ENCODE measurements around the gene TOMM40.

TOMM40 gene

DNA sequence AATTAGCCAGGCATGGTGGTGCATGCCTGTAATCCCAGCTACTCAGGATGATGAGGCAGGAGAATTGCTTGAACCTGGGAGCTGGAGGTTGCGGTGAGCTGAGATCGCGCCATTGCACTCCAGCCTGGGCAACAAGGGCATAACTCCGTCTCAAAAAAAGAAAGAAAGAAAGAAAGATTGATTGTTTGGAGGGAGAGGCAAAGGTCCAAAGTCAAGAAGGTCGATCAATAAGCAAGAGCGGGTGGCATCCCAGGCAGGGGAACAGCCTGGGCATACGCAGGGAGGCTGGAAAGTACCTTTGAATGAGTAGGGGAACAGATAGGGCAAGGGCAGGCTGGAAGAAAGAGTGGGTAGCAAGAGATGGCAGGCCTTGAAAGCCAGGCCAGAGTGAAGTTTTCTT lies 39.0 kb downstream of the TOMM40 start:
- DNase-seq (ENCODE audit: low spot score), result no peak

DNA sequence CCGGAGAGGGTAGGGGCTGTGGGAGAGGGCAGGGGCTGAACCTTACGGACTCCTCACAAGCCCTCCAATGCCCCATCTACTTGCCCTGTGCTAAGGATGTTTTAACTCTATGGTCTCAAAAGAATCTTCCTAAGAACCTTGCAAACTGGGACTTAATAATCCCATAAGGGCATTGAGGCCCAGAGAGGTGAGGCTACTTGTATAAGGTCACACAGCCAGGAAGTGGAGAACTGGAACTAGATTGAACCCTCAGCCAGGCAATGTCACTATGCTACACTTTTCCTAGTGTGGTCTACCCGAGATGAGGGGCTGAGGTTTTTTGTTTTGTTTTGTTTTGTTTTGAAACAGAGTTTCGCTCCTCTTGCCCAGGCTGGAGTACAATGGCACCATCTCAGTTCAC lies 40.5 kb downstream of the TOMM40 start:
- DNase-seq (ENCODE audit: low spot score), result no peak

DNA sequence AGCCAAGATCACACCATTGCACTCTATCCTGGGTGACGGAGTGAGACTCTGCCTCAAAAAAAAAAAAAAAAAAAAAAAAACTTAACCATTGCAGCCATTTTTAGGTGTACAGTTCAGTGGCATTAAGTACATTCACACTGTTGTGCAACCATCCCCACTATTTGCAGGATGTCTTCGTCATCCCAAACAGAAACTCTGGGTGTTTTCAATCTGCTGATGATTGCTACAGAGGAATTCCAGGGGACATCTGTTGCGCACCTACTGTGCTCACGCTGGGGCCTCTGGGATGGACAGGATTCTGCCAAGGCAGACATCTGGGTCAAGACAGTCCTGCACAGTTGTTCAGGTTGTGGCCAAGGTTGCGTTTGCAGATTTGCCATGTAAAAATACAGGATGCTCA lies 48.6 kb downstream of the TOMM40 start:
- no peak for DNase-seq (ENCODE audit: low spot score)

DNA sequence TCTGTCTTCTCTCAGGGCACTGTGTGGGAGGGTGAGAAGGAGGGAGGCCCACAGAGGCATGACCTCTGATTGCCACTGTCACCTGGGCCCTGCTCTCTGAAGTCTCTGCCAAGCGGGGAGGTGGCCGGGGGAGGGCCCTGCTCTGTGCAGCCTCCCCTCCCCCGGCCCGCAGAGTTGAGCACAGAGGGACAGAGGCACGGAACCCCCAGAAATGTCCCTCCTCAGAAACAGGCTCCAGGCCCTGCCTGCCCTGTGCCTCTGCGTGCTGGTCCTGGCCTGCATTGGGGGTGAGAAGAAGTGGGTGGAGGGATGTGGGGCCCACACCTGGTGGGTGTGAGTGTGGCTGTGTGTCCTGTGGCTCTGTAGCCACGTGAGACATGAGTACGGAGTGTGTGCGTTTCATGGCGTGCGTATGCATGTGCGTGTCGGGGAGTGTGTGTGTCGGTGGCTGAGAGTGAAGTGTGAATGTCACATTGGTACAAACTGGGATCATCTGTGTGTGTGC lies 51.1 kb downstream of the TOMM40 start, which contains the start of gene APOC4:
Gene APOC4, plus strand, starts transcription at position 171 of the 505 bp plus-strand sequence. Its CDS starts 41 bp downstream, at position 212.
- no peak for DNase-seq (ENCODE audit: low spot score)

DNA sequence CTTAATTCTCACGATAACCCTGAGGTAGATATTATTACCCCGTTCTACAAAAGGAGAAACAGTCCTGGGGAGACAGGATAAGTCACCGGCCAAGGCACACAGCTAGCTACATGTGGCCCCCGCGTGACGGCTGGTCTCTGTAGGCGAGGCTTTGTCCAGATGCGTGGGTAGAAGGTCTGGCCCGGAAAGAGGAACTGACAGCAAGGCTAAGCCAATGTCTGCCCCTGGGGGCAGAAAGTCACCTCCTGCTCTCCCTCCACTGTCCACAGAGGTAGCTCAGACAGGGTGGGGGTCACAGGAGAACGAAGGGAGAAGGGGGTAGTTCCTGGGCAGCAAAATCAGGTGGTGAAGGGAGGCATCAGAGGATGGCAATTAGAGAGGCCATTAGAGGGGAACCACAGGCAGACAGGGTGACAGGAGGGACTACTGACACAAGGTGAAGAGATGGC lies 52.8 kb downstream of the TOMM40 start:
- no peak for DNase-seq (ENCODE audit: low spot score)

DNA sequence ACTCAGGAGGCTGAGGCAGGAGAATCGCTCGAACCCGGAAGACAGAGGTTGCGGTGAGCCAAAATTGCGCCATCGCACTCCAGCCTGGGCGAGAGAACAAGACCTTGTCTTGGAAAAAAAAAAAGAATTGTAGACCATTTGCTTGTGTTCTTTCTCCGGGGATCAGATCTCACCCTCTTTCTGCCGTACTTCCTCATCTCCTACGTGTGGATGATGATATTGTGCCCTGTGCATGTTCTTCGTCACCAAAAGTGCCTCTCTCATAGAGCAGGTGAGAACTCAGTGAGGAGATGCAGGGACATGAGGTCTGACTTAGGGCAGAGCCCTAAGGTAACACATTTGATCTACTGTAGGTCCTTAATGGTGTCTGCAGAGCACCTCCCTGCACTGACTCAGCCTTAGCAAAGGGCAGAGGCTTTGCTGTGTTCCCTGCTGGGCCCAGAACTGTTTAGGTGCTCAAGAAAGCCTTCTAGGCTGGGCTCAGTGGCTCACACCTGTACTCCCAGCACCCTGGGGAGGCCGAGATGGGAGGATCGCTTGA lies 56.1 kb downstream of the TOMM40 start:
- DNase-seq (ENCODE audit: low spot score), result no peak

- DNase-seq (ENCODE audit: low spot score), result no peak
These were observed 57.2 kb downstream of the TOMM40 start for GRCh38 chr19:44948237-44948636.

- no peak for DNase-seq (ENCODE audit: low spot score)
These were observed 57.8 kb downstream of the TOMM40 start for GRCh38 chr19:44948763-44949374.

DNA sequence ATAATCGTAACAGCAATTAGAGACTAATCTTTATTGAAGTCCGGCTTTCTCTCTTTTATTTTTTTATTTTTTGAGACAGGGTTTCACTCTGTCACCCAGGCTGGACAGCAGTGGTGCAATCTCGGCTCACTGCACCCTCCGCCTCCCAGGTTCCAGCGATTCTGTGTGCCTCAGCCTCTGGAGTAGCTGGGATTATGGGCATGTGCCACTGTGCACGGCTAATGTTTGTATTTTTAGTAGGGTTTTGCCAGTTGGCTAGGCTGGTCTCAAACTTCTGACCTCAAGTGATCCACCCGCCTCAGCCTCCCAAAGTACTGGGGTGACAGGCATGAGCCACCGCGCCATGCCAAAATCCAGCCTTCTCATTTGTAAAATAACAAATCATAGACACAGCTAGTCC lies 58.5 kb downstream of the TOMM40 start:
- no peak for DNase-seq (ENCODE audit: low spot score)

DNA sequence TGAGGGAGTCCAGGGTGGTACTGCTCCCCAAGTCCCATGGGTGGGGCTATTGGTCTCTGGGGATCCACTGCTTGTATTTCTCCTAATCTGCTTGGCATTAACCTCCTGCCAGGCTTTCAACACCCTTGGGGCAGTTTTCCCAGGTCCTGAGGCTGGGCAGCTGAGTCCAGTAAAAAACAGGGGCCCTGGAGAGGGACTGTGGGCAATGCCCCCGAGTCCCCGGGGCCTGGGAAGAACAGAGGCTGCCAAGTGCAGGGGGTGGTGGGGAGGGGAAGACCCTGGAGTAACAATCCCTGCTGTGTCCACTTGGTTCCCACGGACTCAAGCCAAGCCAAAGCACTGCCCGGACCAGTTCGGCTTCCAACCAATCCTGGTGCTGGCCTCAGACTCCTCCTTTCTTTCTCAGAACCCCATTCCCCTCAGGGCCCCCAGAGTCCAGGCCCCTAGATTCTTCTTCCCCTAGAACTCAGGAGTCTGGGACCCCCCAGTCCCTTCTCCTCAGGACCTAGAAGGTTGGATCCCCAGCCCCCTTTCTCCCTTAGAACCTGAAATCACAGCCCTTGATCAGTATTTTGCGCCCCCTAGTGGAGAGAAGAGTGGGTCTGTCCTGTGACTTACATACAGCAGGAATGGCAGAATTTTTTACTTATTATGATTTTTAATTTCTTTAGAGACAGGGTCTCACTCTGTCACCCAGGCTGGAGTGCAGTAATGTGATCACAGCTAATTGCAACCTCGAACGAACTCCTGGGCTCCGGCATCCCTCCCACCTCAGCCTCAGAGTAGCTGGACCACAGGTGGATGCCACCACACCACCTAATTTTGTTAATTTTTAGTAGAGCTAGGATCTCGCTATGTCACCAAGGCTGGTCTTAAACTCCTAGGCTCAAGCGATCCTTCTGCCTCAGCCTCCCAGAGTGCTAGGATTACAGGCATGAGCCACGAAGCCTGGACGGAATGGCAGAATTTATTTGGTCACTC lies 60.4 kb downstream of the TOMM40 start:
- peak; percentile 81 for DNase-seq (ENCODE audit: low spot score)
